Measurements from ENCODE around the gene FAM163B.

GRCh38 chr9:133640580-133641395, 31.6 kb upstream of the FAM163B start:
- TF ChIP-seq PATZ1 (CRISPR knock-in tag; IDR thresholded peaks at IDR 0.05; ENCODE audit: borderline replicate concordance), result no peak
- TF ChIP-seq ZNF70 (CRISPR knock-in tag; IDR thresholded peaks at IDR 0.05), result no peak
- TF ChIP-seq TCF4 (CRISPR knock-in tag; IDR thresholded peaks at IDR 0.05; ENCODE audit: borderline replicate concordance), result no peak
- no peak for TF ChIP-seq ZNF8 (CRISPR knock-in tag; IDR thresholded peaks at IDR 0.05)
- TF ChIP-seq BACH2 (CRISPR knock-in tag; IDR thresholded peaks at IDR 0.05; ENCODE audit: borderline replicate concordance), result no peak
- no peak for TF ChIP-seq TSHZ2 (CRISPR knock-in tag; IDR thresholded peaks at IDR 0.05)
- no peak for TF ChIP-seq ESRRG (CRISPR knock-in tag; IDR thresholded peaks at IDR 0.05)
- TF ChIP-seq GLIS3 (CRISPR knock-in tag; IDR thresholded peaks at IDR 0.05), result no peak
- no peak for TF ChIP-seq RARB (CRISPR knock-in tag; IDR thresholded peaks at IDR 0.05)
- no peak for TF ChIP-seq OSR1 (CRISPR knock-in tag; IDR thresholded peaks at IDR 0.05)
- TF ChIP-seq SNAI2 (CRISPR knock-in tag; IDR thresholded peaks at IDR 0.05), result no peak
